Measurements from ENCODE around the gene ZFAND3. TPM values are rescaled to one million over a fixed set of nuclear protein-coding genes. Genes with fewer than 3 reads are reported as not detected.

Gene ZFAND3
- polyA plus RNA-seq, 5 donors, result 109 to 122 (median 116) TPM

DNA sequence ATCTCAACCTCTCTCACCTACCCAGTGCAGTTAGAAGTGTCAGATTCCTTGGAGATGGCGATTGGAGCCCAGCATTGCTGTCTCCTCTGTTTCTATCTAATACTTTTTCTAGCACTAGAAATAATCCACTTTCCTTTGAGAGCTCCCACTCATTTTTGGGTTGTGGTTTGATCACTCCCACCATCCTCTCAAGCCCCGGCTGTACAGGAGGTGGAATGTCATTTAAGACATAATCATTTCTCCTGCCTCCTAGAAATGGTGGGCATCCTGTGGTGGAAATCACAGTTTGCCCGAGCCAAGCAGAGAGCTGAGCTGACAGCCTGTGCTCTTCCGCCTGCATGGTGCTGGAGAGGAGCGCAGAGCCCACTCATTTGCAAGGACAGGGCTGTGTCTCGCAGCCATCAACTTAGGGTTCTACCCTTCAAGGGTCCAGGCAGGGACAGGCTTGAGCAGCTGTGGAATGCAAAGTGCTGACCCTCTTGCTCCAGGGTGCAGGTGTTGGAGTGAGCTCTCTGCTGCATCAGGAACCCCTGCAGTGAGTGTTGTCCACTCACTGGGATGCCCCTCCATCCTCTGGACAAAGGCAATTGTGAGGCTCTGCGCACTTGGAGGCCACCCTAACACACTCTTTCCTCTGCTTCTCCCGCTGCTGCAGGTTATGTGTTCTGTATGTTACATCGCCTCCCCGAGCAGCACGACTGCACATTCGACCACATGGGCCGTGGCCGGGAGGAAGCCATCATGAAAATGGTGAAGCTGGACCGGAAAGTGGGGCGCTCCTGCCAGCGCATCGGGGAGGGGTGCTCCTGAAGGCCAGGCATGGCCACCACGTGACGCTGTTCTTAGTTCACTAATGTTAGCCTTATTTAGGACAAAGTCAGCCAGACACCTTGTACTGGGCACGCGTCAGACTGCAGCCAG lies 332.3 kb downstream of the ZFAND3 start:
- DNase-seq, result no peak

DNA sequence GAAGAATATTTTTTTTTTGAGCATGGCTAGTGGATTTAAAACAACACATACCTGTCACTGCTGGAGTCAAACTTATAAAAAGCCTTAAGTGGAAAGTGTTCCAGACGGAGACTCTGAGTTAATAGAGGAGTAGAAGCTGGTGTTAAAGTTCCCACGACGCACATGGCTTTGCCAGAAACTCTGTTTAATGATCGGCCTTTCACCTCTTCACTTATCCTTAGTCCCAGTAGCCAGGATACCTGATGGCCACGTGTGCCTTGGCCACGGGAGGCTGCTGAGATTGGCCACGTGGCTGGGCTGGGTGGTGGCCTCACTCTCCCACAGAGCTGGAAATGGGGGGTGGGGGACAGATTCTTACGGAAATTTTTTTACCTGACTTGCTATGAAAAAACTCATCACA lies 333.1 kb downstream of the ZFAND3 start:
- DNase-seq, result no peak

DNA sequence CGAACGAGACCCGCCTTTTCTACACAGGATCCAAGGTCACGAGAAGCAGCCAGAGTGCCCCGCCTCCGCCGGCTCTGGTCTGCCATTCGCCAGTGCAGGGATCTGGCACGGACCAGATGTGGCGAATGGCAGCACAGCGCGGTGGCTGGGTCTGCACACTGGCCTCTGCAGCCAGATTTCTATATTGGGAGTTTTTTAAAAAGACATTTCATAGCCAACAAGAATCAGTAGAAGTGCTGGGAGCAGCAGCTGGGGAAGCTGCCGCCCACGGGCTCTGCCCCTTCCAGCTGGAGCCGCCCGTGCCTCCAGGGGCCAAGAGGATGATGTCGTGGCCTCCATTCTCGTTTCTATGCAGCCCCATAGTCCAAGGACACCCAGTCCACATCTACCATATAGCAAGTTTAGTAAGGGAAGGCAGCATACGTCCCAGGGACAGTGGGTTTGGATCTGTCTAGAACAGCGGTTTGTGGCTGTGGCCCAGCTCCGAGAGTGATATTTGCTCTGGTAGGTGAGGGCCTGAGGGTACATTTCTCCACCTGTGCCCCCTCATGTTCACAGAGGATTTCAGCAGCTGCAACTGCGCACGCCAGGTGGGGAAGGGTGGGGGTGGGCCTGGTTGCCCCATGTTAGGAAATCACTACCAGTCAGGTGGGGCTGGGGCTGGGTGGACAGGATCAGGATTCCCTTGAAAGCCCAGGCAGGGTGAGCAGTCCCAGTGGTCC lies 333.7 kb downstream of the ZFAND3 start:
- no peak for DNase-seq

DNA sequence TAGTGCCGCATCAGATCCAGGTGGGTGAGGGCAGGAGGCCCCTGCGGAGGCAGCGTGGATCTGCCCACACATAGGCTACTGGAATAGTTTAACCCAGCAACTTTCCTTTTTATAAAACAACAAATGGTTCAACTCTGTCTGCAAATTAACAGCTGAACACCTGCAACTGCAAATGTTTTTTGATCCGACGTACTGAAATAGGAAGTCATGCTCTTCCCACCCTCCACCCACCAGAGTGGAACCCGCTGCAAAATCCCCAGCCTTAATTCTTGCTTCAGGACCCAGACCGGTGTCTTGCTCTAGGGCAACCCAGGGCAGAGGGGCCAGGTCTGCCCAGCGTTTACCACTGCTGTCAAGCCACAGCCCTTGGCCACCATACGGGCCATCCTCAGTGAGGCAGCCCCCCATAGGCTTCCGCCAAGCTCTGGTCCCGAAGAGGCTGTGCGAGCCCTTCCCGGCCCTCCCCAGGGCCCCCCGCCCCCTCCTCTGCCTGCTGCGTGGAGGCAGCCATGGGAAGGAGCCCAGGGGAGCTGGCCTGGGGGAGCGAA lies 334.3 kb downstream of the ZFAND3 start:
- DNase-seq, result no peak

DNA sequence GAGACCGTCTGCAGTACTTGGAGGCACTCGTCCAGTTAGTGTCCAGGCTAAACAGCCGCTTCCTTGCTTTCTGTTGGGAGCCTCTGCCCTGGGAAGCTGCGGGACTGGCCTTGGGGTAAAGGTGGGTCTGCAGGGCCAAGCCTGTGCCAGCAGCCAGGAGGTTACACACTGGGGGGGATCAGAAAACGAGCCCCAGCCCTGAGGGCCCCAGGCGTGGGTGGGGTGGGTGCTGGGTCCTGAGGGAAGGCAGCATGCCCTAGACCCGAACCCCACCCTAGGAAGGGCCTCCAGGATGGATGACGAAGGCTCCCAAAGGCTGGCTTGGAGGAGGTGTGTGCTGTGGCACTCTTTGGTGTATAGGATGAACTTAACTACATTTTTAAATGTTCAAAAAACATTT lies 335.2 kb downstream of the ZFAND3 start:
- DNase-seq, result no peak

DNA sequence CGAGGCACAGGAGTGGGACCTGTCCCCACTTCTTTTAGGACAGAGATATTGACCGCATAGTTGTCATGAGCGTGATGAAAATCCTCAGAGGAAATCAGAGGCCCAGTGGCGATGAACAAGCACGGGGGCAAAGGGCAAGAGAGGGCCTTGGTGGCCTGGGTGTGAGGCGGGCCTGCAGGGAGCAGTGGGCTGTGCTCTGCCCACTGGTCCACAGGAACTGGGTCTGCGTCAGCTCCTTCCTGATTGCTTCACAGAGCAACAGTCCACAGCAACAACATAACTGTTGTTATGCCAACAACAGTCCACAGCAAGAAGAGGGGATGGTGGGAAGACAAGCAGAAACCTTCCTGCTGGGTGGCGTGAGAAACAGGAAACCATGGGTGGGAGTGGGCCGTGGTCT lies 335.6 kb downstream of the ZFAND3 start:
- peak; percentile 45 to 54 for DNase-seq

DNA sequence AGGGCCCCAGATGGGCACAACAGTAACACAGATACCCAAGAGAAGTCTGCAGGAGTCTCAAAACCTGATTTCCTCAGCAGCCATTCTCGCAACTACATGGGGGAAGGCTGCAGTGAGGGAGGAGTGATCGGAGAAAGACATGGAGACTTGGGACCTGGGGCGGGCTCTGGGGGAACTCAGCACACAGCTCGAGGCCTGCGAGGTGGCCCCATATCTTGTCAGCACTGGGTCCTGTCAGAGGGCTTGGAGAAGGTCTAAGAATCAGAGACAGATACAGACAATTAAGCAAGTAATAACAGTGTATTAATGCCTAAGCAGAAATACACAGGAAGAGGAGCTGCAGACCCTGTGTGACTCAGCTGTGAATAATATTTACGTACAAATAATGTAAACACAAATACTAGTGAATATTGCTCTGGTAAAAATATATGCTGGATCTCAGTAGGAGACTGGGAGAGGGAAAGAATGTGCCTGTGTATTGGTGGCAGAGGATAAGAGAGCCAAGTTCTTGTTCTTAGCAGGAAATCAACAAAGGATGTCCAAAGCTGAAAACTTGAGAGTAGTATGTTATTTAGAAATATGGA lies 336.2 kb downstream of the ZFAND3 start:
- peak in 1 of 2 donors; percentile 21 for DNase-seq

DNA sequence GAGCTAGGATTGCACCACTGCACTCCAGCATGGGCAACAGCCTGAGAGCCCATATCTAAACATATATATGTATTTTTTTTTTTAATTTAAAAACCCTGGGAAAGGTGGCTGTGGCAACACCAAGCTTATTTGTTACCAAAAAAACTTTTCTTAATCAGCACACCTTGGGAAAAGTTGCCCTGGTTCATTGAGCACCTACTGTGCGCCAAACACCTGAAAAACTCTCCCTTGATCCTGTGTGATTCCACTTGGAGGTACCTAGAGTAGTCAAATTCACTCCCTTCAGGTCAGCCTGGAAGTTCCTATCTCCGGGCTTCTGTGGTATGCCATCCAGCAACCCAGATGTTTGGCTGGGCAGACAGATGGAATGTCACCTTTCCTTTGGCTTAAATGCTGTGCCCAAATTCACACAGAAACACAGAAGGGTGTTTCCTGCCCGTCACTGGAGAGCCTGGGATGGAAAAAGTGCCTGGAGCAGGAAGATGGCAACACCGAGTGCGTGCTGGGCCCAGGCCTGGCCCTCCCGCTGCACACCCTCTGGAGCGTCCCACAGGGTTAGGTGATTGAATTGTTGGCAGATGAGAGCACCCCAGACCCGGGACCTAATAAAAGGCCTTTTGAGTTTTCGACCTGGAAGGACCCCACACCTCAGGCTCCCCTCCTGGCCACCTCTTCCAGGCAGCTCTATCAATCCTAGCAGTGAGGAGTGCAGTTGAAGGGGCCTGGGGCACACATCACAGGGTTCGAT lies 337.5 kb downstream of the ZFAND3 start:
- no peak for DNase-seq

DNA sequence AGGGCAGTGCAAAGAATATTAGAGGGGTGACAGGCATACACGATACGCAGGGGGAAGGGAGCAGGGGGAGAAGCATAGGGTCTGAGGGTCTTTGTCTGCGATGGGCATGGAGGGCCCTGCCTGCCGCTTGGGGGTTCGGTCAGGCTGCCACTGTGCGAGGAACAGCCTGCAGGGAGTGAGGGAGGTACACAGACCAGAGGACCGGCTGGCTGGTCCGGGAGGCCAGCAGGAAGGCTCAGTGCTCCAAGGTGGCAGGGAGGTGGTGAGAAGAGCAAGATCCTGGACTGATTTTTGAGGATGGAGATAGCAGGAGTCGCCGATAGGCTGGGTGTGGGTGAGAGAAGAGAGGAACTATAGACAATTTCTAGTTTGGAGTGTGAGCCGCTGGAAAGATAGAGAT lies 338.4 kb downstream of the ZFAND3 start:
- DNase-seq, result no peak

DNA sequence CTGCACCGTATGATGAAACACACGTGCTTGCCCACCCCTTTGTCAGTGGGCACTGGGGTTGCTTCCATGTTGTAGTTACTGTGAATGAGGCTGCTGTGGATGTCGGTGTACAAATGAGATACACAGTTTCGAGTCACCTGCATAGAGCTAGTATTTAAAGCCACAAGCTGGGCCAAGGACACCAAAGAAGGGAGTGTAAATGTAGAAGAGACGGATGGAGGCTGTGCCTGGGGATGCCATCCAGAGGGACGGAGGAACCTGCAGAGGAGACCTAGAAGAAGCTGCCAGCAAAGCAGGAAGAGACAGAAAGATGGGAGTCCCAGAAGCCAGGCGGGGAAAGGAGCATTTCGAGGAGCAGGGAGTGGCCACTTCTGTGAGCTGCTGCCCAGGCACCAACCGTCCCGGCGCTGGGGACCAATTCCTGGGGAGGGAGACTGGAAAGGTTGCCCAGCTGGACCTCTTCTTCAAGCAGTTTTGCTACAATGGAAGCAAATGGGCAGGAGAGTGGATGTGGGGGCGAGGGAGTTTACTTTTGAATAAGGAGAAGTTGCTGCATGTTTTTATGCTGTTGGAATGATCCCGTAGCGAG lies 339.3 kb downstream of the ZFAND3 start:
- DNase-seq, result no peak

DNA sequence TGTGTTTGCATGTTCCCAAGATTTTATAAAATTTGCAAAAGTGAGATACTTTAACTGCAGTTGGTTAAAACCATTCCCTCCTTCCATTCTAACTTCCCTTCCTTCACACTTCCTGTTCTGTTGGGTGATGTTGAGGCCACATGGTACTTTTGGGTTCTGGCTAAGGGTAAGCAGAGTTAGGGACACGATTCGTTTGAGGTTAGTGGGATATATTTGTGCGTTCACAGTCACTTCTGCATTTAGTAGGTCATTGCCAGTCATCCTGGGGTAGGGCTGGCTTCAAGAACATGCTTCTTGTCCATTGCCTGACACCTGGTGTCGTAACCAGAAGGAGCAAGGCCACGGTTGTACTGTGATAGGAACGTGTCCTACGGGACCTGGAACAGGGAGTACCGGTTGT lies 340.1 kb downstream of the ZFAND3 start:
- no peak for DNase-seq

DNA sequence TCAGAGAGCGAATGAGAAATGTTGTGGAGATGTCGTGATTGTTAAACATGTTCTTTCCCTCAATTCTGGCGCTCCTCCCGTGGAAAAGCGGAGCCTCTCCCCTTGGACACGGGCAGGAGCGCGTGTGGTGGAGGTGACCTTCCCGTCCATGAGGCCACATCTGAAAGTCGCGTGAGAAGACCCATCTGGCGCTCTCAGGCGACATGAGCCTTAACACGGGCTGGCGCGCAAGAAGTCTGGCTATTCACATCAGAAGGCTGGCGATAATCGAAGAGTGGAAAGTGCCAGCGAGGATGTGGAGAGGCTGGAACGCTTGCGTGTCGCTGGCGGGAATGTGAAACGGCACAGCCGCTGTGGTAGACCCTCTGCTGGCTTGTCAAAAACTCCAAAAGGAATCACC lies 341.3 kb downstream of the ZFAND3 start:
- DNase-seq, result no peak

DNA sequence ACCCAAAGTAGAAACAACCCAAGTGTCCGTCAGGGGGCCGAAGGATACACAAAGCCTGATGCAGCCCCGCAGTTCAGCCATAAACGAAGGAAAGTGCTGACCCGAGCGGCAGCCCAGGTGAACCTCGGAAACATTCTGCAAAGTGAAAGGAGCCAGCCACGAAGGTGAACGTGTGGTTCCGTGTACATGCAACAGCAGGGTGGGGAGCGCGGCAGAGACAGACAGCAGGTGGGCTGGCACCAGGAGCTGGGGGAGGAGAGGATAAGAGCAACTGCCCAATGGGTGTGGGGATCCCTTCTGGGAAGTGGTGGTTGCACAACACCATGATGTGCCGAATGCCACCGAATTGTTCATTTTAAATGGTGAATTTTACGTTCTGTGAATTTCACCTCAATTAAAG lies 341.8 kb downstream of the ZFAND3 start:
- DNase-seq, result no peak

DNA sequence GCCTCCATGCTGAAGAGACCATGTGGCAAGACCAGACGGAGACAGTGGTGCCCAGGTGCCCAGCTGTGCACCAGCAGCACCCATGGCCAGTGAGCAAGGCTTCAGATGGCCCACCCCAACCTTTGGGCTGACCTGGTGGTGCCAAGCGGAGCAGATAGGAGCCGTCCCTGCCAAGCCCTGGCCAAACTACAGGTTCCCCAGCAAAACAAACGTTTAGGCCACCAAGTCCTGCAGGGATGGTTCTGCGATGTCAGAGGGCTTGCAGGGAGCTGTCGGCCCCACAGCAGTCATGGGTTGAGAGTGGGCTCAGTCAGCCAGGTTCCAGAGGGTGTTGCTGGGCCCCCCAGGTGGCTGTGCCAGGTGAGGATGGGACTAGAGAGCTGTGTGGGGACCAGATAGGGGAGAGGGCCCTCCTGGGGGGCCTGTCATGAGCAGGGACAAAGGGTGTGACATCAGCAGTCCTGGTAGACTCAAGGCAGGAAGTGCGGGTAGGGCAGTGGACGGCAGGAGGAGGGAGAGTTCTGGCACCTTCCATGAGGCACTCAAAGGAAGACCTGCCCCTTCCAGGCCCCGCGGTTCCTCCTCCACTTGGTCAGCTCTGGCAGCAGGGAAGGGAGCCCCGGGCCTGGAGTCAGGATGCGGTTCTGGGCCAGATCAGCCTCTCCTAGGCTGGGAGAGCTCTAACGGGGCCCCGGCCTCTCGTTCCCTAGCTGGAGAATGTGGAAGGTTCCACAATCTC lies 342.4 kb downstream of the ZFAND3 start:
- DNase-seq, result no peak

DNA sequence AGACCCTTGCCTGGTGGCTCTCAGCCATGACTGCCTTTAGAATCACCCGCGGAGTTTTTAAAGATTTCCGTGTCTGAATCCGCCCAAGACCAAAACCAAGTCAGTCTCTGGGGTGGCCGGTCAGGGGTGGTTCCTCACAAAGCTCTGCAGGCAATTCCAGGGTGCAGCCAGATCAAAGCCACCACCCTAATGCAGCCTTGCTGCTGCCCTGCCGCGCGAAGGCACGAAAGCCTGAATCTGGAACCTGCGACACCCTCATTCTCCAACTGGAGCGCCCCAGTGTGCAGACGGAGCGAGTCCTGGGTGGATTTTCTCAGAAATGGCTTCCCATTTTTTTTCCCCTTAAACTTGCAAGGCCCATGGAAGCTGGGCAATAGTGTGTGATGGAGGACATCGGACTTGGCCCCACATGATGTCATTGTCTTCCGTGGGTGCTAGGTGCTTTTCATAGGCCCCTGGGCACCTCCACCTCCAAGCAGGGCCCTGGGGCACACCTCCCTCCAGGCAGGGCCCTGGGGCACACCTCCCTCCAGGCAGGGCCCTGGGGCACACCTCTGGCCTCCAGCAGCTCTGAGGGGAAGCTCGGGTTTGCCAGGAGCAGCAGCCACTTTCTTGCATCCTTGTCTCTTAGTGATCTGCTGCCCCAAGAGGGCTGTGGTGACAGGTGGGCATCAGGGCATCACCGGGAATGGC lies 343.1 kb downstream of the ZFAND3 start:
- no peak for DNase-seq

DNA sequence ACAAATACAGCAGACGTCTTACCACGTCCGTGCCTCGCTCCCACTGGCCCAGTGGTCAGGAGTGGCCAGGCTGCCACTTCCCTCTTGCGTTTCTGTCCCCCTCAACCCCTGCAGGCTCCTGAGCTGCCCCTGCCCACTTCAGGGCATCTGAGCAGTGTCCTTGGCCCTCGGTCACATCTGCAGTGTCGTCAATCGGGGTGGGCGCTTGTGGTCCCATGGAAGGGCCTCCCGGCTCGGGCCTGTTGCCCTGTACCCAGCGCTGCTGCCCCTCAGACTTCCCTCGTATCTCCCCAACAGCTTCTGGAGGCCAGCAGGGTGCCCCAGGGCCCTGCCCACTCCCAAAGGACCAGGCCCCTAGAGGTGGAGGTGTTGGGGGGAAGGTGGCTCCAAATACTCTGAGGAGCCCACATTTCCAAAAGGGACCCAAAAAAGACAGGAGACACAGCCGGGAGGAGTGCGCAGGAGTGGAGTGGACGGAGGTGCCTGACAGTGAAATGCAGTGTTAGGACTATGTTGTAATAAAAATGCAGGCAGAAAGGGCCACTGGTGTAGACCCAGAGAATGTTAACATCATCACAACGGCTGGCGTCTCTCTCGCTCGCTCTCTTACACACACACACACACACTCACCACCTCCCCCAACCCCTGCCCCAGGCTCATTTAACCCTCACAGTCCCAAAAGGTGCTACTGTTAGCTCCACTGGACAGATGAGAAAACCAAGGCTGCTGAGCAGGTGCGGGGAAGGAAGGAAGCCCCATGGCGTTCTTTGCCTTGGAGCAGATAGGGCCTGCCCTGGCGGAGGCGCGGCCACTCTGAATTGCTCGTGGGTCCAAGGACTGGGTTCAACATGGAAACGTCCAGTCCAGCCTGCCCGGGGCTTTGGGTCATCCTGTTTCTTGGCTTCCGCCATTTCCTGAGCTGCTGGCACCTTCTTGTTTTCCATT lies 343.9 kb downstream of the ZFAND3 start:
- DNase-seq, result no peak

DNA sequence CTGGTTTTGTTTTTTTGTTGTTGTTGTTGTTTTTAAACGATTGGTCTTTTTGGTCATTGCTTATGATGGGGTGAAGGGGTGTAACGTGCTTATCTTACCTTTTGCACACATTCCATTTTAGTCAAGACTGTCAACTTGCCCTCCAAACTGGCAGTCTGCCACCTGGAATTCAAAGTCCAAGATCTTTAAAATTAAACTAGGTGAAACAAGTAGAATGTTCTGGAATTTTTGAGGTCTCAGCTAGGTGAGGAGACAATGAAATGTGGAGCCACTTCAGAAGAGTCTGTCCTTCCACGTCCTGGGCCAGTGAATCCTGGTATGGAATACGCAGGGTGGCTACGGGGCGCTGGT lies 344.6 kb downstream of the ZFAND3 start:
- no peak for DNase-seq

DNA sequence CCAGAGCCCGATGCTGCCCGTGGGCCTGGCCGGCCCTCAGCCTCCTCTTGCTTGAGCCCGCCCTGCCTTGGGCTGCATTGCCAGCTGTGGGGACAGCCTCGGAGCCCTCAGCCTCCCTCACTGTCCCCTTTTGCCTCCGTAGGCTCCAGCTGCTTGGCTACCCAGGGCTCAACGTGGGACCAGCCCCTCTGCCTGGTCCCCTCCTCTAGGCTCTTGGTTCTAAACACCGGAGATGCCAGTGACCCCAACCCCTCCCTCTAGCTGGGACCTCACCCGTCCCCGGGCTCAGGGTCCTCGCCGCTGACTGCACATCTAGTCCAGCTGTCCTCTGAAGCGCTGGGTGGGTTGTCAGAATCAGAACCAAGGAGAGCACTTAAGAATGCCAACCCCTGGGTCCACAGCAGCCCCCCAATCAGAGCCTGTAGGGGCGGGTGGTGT lies 345.2 kb downstream of the ZFAND3 start:
- DNase-seq, result no peak

Measured in right lung (tissue), 5 donors.